Small intestine (tissue), 7 donors: ENCODE results near the gene IGLL5. TPM values are rescaled to one million over a fixed set of nuclear protein-coding genes. Genes with fewer than 3 reads are reported as not detected.
A peak's percentile ranks its signal among the peaks of the same experiment; 100 is the strongest.

Experiments
- DNase-seq, 2 donors: peaks; one replicate each; pipeline versions ENCODE4 v3.0.0 to v3.0.0-alpha.2; 2013
- FAIRE-seq: peaks from 2 replicates; lab custom pipeline; 2012; peaks lifted over from hg19 to GRCh38; lab: Jason Lieb, UNC
- H3K27ac ChIP-seq, 3 donors: one replicate each; pipeline ENCODE4 v1.5.1; 2013; ENCODE audit warnings: low read length in 2 of 3, mild to moderate bottlenecking in 2 of 3, control low read depth in 1 of 3, inconsistent platforms in 1 of 3, low read depth in 1 of 3, moderate library complexity in 1 of 3
- H3K27me3 ChIP-seq, 3 donors: one replicate each; pipeline ENCODE4 v1.6.1; 2013; ENCODE audit warnings: low read length in 3 of 3, inconsistent platforms in 1 of 3; ENCODE audit not compliant: control insufficient read depth in 3 of 3, insufficient read depth in 3 of 3
- H3K36me3 ChIP-seq, 3 donors: one replicate each; pipeline ENCODE4 v1.6.1; 2013; ENCODE audit warnings: low read length in 3 of 3, inconsistent platforms in 1 of 3, low read depth in 1 of 3, mild to moderate bottlenecking in 1 of 3, moderate library complexity in 1 of 3; ENCODE audit not compliant: control insufficient read depth in 3 of 3, insufficient read depth in 2 of 3
- H3K4me1 ChIP-seq, 3 donors: one replicate each; pipeline ENCODE4 v1.6.1; 2013; ENCODE audit warnings: low read length in 2 of 3, inconsistent platforms in 1 of 3, low read depth in 1 of 3, mild to moderate bottlenecking in 1 of 3, moderate library complexity in 1 of 3; ENCODE audit not compliant: control insufficient read depth in 3 of 3, insufficient read depth in 2 of 3
- H3K4me3 ChIP-seq, 3 donors: one replicate each; pipeline ENCODE4 v1.5.1; 2013; ENCODE audit warnings: low read length in 3 of 3, control low read depth in 1 of 3, inconsistent platforms in 1 of 3, low read depth in 1 of 3, mild to moderate bottlenecking in 1 of 3, moderate library complexity in 1 of 3
- H3K9me3 ChIP-seq, 2 donors: one replicate each; pipeline ENCODE4 v1.6.1; 2013; ENCODE audit warnings: low read depth in 1 of 2, low read length in 1 of 2; ENCODE audit not compliant: control insufficient read depth in 2 of 2, insufficient read depth in 1 of 2
- WGBS, 3 donors: extraction: QIAGEN DNeasy Blood & Tissue Kit; methylation state at CpG; one replicate each; pipeline ENCODE4 v1.1.7; 2013; 5-methylcytosine and 5-hydroxymethylcytosine counted together
- polyA plus RNA-seq, 4 donors: library from polyadenylated mRNA; stranded (reverse) in 3 of 4; unstranded in 1 of 4; fragments of 200-250 nt in 3 of 4; fragments of 120-200 nt in 1 of 4; gene quantifications; one replicate each; pipeline versions ENCODE4 v1.2.1 to v1.2.3, GENCODE V29; 2013
- donor health status: healthy with polysubstance abuse.
- donor health status: control.
- donor health status: control.
- donor health status: Bipolar disorder and iron deficiency.
- donor health status: healthy.

Gene IGLL5
- polyA plus RNA-seq, 4 donors: 0.34 to 215 (median 15.1) TPM

GRCh38 chr22:22914726-22915669, 27.4 kb downstream of the IGLL5 start:
- no peak for DNase-seq
- no peak overlapping the region for H3K4me3 ChIP-seq
- H3K36me3 ChIP-seq: no peaks in the 10 kb centered on the region
- H3K4me1 ChIP-seq: no peaks in the 10 kb centered on the region
- no peaks in the 10 kb centered on the region for H3K9me3 ChIP-seq
- H3K27me3 ChIP-seq: peaks cover 0 to 2% (median 0%) of the 10 kb centered on the region in 3 donors
- WGBS, 3 donors: 61 to 84% (median 68%) methylated on average over 11 of the region's 11 CpGs
- FAIRE-seq: no peak
- H3K27ac ChIP-seq: no peak overlapping the region

DNA sequence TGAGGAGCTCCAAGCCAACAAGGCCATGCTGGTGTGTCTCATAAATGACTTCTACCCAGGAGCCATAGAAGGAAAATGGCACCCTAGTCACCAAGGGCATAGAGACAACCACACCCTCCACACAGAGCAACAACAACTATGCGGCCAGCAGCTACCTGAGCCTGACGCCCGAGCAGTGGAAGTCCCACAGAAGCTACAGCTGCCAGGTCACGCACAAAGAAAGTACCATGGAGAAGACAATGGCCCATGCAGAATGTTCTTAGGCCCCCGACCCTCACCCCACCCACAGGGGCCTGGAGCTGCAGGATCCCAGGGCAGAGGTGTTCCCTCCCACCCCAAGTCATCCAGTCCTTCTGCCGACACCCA, 28.0 kb downstream of the IGLL5 start:
- Histone ChIP-seq H3K4me3 (no peak overlapping the region), H3K4me1 (no peaks in the 10 kb centered on the region), H3K27ac (no peak overlapping the region), H3K27me3 (peaks cover 0 to 1% (median 0%) of the 10 kb centered on the region in 3 donors), H3K9me3 (no peaks in the 10 kb centered on the region), H3K36me3 (no peaks in the 10 kb centered on the region)
- DNase-seq (no peak), FAIRE-seq (no peak)
- 77 to 90% (median 78%) methylated on average over 6 of the region's 6 CpGs for WGBS, 3 donors

- 58 to 81% (median 60%) methylated on average over 10 of the region's 10 CpGs for WGBS, 3 donors
Observed at GRCh38 chr22:22916215-22916951, 28.8 kb downstream of the IGLL5 start.

DNA sequence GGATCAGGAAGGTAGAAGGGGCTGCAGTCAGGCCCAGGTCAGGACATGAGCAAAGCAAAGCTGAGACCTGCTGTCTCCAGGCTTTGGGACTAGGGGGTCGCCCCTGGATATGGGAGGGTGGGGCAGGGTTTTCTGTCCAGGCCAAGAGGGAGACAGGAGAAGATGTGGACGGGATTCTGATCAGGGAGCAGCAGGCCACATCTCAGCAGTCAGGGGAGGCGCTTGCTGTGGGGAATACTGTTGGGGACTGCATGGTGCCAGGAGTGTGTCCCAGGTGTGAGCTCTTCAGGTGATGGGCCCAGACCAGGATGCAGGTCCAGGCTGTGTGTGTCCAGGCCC, 29.3 kb downstream of the IGLL5 start:
- Histone ChIP-seq H3K4me1 (no peaks in the 10 kb centered on the region), H3K27ac (no peak overlapping the region), H3K9me3 (no peaks in the 10 kb centered on the region), H3K4me3 (no peak overlapping the region), H3K36me3 (no peaks in the 10 kb centered on the region), H3K27me3 (no peaks in the 10 kb centered on the region)
- DNase-seq (no peak), FAIRE-seq (no peak)
- WGBS, 3 donors: 83 to 95% (median 94%) methylated on average over 3 of the region's 3 CpGs

More at GRCh38 chr22:22916215-22916951, 28.8 kb downstream of the IGLL5 start:
- Histone ChIP-seq H3K36me3 (no peaks in the 10 kb centered on the region), H3K9me3 (no peaks in the 10 kb centered on the region), H3K4me1 (no peaks in the 10 kb centered on the region), H3K27me3 (no peaks in the 10 kb centered on the region), H3K4me3 (no peak overlapping the region), H3K27ac (no peak overlapping the region)
- DNase-seq (peak in 1 of 2 donors; percentile 13), FAIRE-seq (no peak)

DNA sequence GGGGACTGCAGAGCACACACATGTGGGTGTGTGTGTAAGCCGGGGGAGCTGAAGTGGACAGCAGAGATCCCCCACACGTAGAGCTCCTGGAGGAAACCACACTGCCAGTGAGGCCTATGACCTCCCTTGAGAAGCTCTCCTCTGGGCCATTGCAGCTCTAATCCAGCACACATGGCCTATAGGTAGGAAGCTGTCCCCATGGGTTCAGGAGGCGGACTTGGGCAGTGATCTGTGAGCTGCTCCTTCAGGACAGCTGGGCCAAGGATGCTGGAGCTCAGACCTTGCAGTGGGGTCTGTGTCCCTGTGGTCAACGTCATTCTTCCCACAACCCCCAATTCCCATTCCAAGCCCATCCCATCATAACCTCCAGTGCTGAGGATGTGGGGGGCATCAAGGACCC, 29.8 kb downstream of the IGLL5 start:
- H3K9me3 ChIP-seq: no peaks in the 10 kb centered on the region
- H3K27me3 ChIP-seq: no peaks in the 10 kb centered on the region
- no peak overlapping the region for H3K27ac ChIP-seq
- WGBS, 3 donors: 85 to 94% (median 91%) methylated on average over 4 of the region's 4 CpGs
- FAIRE-seq (no peak), DNase-seq (no peak)
- no peak overlapping the region for H3K4me3 ChIP-seq
- no peaks in the 10 kb centered on the region for H3K36me3 ChIP-seq
- H3K4me1 ChIP-seq: no peaks in the 10 kb centered on the region

DNA sequence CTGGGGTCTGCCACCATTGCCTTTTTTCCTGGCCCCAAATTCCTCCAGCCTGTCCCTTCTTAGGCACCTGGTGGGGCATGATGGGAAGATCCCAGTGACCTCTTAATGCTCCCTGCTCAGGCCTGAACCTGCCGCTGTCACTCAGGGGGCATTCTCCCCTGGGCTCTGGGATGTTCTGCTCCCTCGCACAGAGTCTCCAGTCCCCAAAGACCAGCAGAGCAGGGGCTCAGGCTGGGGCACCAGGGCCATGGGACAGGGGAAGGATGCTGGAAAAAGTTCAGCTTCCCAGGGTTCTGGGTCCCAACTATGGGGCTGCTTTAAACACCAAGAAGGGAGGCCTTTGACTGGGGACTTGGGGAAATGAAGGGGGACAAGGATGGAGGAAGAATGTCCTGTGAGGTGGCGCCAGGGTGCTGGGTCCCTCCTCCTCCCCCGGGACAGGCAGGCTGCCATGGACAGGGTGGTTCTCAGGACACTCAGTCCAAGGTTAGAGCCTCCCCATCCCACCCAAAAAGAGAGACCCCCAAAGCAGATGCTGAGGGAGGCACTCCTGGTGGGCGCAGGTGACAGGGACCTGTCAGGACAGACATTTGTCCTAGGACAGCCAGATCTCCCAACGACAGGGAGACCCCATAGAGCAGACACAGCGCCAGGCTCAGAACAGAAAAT, 30.8 kb downstream of the IGLL5 start:
- H3K36me3 ChIP-seq: no peaks in the 10 kb centered on the region
- no peak for FAIRE-seq
- no peak overlapping the region for H3K27ac ChIP-seq
- H3K4me3 ChIP-seq: no peak overlapping the region
- no peaks in the 10 kb centered on the region for H3K27me3 ChIP-seq
- no peaks in the 10 kb centered on the region for H3K4me1 ChIP-seq
- 76 to 82% (median 82%) methylated on average over 7 of the region's 7 CpGs for WGBS, 3 donors
- no peaks in the 10 kb centered on the region for H3K9me3 ChIP-seq
- DNase-seq: no peak

DNA sequence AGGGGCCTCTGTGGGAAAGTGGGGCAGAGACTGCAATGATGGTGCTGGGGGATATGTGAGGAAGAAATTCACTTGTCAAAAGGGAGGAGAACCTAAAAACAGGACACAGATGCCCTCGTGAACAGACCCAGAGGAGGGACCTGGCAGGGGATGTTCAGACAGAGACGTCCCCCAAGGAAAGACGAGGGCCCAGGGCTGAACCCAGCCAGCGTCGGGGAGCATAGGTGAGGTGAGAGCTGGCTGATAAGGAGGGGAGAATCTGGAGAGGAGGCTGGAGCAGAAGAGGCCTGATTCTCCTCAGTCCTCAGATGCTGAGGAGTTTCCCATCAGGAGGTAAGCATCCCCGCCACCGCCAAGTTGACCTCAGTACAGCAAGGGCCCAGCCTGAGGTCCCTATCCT, 31.4 kb downstream of the IGLL5 start:
- no peaks in the 10 kb centered on the region for H3K9me3 ChIP-seq
- WGBS, 3 donors: 79 to 90% (median 83%) methylated on average over 7 of the region's 7 CpGs
- DNase-seq: no peak
- H3K4me1 ChIP-seq: peaks cover 0 to 4% (median 0%) of the 10 kb centered on the region in 3 donors
- H3K27ac ChIP-seq: no peak overlapping the region
- H3K36me3 ChIP-seq: no peaks in the 10 kb centered on the region
- no peak for FAIRE-seq
- H3K27me3 ChIP-seq: no peaks in the 10 kb centered on the region
- H3K4me3 ChIP-seq: no peak overlapping the region

DNA sequence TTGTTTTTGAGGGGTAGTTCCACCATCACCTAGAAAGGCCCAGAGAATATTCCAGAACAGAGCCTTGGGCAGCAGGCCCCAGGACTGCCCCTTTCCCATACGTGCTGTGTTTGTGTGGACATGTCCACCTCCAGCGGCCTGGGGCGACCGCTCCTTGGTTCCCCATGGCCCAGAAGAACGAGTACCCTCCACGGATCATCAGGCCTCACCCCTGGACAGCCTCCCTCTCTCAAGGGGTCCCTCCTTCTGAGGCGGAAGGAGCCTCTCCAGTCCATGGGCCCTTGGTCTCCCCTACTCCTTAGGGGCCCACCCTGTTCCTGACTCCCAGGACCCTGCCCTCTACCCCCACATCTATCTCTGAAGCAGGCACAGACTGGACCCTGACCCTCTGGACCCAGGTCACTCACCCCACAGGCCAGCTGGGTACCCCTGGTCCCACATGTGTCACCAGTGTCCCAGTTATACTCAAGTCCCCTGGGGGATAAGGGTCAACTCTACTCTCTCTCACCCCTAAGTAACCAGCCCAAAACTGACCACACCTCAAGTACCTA, 32.6 kb downstream of the IGLL5 start:
- Histone ChIP-seq H3K27ac (no peak overlapping the region), H3K4me1 (peaks cover 0 to 7% (median 0%) of the 10 kb centered on the region in 3 donors), H3K4me3 (no peak overlapping the region), H3K27me3 (no peaks in the 10 kb centered on the region), H3K9me3 (no peaks in the 10 kb centered on the region), H3K36me3 (no peaks in the 10 kb centered on the region)
- WGBS, 3 donors: 75 to 89% (median 83%) methylated on average over 6 to 7 of the region's 7 CpGs
- no peak for DNase-seq
- FAIRE-seq: no peak
